Karpas-422 (cell line): ENCODE measurements around the gene KIF9. TPM values are rescaled to one million over a fixed set of nuclear protein-coding genes. Genes with fewer than 3 reads are reported as not detected.

ENCODE experiments used
- DNase-seq: peaks from one replicate; pipeline ENCODE4 v3.0.0-alpha.2; 2015
- H2AFZ ChIP-seq: fragments of 200-600 bp; sonication (generic); 2 replicates; pipeline ENCODE4 v1.6.1; 2014; ENCODE audit warnings: antibody characterized with exemption, low read length, mixed read lengths
- H3K27ac ChIP-seq: fragments of 200-600 bp; sonication (generic); 2 replicates; pipeline ENCODE4 v1.5.1; 2014; ENCODE audit warnings: mild to moderate bottlenecking, low read length, moderate library complexity
- H3K27me3 ChIP-seq: fragments of 200-600 bp; sonication (generic); 2 replicates; pipeline ENCODE4 v1.6.1; 2014; ENCODE audit warnings: low read length, mixed read lengths
- H3K36me3 ChIP-seq: fragments of 200-600 bp; sonication (generic); 2 replicates; pipeline ENCODE4 v1.6.1; 2014; ENCODE audit warnings: low read length, mixed read lengths; ENCODE audit not compliant: insufficient read depth
- H3K4me1 ChIP-seq: fragments of 200-600 bp; sonication (generic); 2 replicates; pipeline ENCODE4 v1.6.1; 2014; ENCODE audit warnings: mild to moderate bottlenecking, low read length, mixed read lengths
- H3K4me2 ChIP-seq: fragments of 200-600 bp; sonication (generic); 2 replicates; pipeline ENCODE4 v1.6.1; 2014; ENCODE audit warnings: low read length, low read depth, mild to moderate bottlenecking; ENCODE audit not compliant: poor library complexity, severe bottlenecking
- H3K4me3 ChIP-seq: fragments of 200-600 bp; sonication (generic); 2 replicates; pipeline ENCODE4 v1.5.1; 2014; ENCODE audit warnings: mild to moderate bottlenecking, antibody characterized with exemption, low read length, mixed read lengths
- H3K79me2 ChIP-seq: fragments of 200-600 bp; sonication (generic); 2 replicates; pipeline ENCODE4 v1.6.1; 2014; ENCODE audit warnings: mild to moderate bottlenecking, low read length, mixed read lengths
- H3K9ac ChIP-seq: fragments of 200-600 bp; sonication (generic); 2 replicates; pipeline ENCODE4 v1.6.0; 2014; ENCODE audit warnings: low read length
- H3K9me2 ChIP-seq: fragments of 200-600 bp; sonication (generic), shearing (Covaris generic); replicated peaks from 2 replicates; pipeline ENCODE4 v1.6.0; 2014; ENCODE audit warnings: mild to moderate bottlenecking, low read length, moderate library complexity; ENCODE audit not compliant: insufficient read depth
- H3K9me3 ChIP-seq: fragments of 300-700, 200-600 bp; sonication (generic); 2 replicates; pipeline ENCODE4 v1.6.1; 2014; ENCODE audit warnings: low read length, mixed read lengths
- H4K20me1 ChIP-seq: fragments of 200-600 bp; sonication (generic); 2 replicates; pipeline ENCODE4 v1.6.1; 2014; ENCODE audit warnings: mild to moderate bottlenecking, antibody characterized with exemption, low read length, low read depth; ENCODE audit not compliant: insufficient read depth
- total RNA-seq: library from RNA; depleted of rRNA; stranded (reverse); fragments of >200 nt; shearing (Covaris generic); gene quantifications from 2 replicates; pipeline ENCODE4 v1.2.3, GENCODE V29; 2014; ENCODE audit warnings: low replicate concordance

The KIF9 gene
- total RNA-seq, 1 experiment from 2014 or later, result 8.3 TPM

DNA sequence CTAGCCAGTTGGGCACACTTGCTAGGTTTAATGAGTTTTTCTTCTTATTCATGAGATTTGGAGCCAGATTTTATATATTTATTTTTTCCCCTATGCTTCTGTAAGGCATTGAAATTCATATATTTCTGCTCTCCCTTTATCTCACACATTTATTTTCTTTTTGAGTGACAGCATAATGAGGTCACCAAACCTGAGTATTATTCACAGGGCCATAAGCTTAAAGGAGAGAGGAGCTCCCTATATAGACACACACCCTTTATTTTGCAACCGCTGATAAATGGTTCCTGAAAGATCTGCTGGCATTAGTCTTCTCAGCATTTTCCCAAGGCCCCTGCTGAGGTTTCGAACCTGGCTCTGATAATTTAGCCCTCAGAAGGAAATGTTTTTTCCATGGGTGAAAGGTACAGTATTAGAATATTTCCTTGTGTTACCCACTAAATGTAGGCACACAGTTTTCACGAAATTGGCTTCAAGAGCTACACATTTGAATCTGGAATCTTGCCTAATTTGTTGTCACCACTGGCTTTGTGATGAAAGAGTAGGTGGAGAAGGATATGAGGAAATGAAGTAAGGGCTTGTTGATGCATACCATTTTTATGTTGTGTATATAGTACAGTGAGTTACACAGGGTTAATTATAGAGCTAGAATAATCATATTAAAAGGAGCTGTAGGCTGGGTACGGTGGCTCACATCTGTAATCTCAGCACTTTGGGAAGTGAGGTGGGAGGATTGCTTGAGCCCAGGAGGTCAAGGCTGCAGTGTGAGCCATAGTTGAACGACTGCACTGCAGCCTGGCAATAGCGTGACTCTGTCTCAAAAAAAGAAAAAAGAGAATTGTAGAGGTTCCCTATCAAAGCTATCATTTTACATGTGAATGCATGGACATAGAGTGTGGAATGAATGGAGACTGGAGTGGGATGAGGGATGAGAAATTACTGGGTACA, 6.6 kb upstream of the KIF9 start:
- peaks cover 76% of the 10 kb centered on the region for H3K4me1 ChIP-seq
- H3K4me3 ChIP-seq, result no peak overlapping the region
- H3K9me3 ChIP-seq, result no peaks in the 10 kb centered on the region
- H4K20me1 ChIP-seq, result no peaks in the 10 kb centered on the region
- DNase-seq, result no peak
- no peaks in the 10 kb centered on the region for H3K9me2 ChIP-seq
- no peak overlapping the region for H2AFZ ChIP-seq
- H3K36me3 ChIP-seq, result peaks cover 37% of the 10 kb centered on the region; the same call in 1 of the 2 replicates
- peak overlapping the region; percentile 89 for H3K27ac ChIP-seq
- H3K9ac ChIP-seq, result no peak overlapping the region
- no peak overlapping the region for H3K4me2 ChIP-seq
- no peaks in the 10 kb centered on the region for H3K27me3 ChIP-seq
- peaks cover 98% of the 10 kb centered on the region for H3K79me2 ChIP-seq

DNA sequence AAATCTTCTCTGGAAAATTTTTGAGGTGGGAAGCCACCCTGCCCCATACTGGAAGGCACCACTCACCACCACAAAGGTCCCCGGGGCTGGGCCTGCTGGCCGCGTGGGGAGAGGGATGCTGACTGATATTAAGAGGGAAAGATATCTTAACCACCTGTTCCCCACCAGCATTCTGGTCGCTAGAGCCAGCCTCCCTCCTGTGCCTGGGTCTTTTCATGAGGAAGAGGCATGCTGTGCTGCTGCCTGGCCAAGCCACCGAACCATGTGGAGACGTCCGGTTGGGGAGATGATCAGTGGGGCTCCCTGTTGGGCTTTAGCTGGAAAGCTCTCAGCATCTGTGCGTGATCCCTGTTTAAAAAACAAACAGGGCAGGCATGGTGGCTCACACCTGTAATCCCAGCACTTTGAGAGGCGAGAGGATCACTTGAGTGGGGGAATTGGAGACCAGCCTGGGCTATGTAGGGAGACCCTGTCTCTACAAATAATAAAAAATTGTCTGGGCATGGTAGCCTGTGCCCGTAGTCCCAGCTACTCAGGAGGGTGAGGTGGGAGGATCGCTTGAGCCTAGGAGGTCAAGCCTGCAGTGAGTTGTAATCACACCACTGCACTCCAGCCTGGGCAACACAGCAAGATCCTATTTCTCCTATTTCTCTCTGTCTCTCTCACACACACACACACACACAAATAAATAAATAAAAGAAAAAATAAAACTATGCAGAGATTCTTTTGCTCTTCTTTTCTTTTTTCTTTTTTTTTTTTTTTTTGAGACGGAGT, 1.2 kb upstream of the KIF9 start:
- Histone ChIP-seq H3K4me1 (peaks cover 40% of the 10 kb centered on the region), H3K4me3 (peak overlapping the region; percentile 80), H4K20me1 (no peaks in the 10 kb centered on the region), H3K27ac (peak overlapping the region; percentile 92), H2AFZ (no peak overlapping the region), H3K36me3 (peaks cover 22% of the 10 kb centered on the region; the same call in 1 of the 2 replicates), H3K9me3 (no peaks in the 10 kb centered on the region), H3K27me3 (no peaks in the 10 kb centered on the region), H3K9me2 (no peaks in the 10 kb centered on the region), H3K4me2 (peak overlapping the region; percentile 82), H3K79me2 (peaks cover 76% of the 10 kb centered on the region), H3K9ac (peak overlapping the region; percentile 97)
- peak; percentile 73 for DNase-seq

DNA sequence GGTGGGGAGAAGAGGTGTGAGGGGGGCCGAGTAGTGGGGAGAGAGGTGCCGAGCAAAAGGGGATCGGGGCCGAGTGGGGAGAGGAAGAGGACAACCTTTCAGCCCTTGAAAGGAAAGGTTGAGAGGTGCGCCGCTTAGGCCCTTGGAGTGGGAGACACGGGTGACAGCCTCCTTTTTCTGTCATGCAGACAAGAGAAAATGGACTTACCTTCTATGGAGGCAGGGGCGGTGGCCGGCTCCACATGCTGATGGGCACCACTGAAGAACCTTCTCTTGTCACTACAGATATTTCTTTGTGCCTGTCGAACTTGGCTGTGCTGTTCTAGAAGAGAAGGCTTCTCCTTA, 566 bp upstream of the KIF9 start:
- Histone ChIP-seq H3K9ac (peak overlapping the region; percentile 97), H3K9me2 (no peaks in the 10 kb centered on the region), H3K4me1 (peaks cover 34% of the 10 kb centered on the region), H3K27ac (peak overlapping the region; percentile 92), H3K4me3 (peak overlapping the region; percentile 80), H3K79me2 (peaks cover 70% of the 10 kb centered on the region), H4K20me1 (no peaks in the 10 kb centered on the region), H3K4me2 (peak overlapping the region; percentile 82), H2AFZ (peak overlapping the region; percentile 69; the same call in 1 of the 2 replicates), H3K27me3 (no peaks in the 10 kb centered on the region), H3K9me3 (no peaks in the 10 kb centered on the region), H3K36me3 (peaks cover 17% of the 10 kb centered on the region; the same call in 1 of the 2 replicates)
- DNase-seq, result peak; percentile 73

DNA sequence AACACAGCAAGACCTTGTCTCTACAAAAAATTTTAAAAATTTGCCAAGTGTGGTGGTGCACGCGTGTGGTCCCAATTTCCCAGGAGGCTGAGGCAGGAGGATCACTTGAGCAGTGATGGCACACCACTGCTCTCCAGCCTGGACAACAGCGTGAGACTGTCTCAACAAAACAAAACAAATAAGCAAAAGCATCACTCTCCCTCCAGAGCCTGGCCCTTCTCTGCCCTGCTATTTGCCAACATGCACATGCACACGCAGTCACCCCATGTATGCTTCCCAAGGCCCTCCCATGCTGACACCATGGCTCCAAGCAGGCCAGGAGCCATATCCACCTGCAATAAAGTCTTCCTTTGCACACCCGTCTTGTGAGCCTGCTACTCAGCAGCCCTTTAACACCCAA, 2.1 kb downstream of the KIF9 start:
- Histone ChIP-seq H3K4me1 (peaks cover 35% of the 10 kb centered on the region), H3K9ac (no peak overlapping the region), H2AFZ (no peak overlapping the region), H3K36me3 (peaks cover 7% of the 10 kb centered on the region; the same call in 1 of the 2 replicates), H3K4me3 (peak overlapping the region; percentile 80; the same call in 1 of the 2 replicates), H4K20me1 (no peaks in the 10 kb centered on the region), H3K27ac (no peak overlapping the region), H3K9me2 (no peaks in the 10 kb centered on the region), H3K9me3 (no peaks in the 10 kb centered on the region), H3K4me2 (peak overlapping the region; percentile 82), H3K27me3 (no peaks in the 10 kb centered on the region), H3K79me2 (peaks cover 44% of the 10 kb centered on the region)
- DNase-seq, result no peak

DNA sequence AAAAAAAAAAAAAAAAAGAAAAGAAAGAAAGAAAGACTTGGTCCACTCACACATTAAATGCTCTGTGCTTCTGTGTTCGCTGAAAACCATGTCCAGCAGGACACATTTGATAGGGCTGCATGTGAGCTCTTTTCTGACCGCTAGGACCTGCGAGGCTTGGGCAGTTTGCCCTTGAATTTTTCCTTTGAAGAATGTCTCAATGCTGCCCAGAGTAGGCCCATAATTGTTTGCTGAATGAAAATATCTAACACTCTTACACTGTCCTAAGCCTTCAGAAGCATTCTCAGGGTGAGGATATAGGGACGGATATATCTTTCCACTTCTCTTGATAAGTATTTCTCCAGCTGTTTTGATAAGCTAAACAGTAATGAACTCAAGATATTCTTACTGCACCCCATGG, 6.0 kb downstream of the KIF9 start:
- DNase-seq, result no peak
- 0 out of 2 replicates have a peak, but pooled peaks cover 5% of the 10 kb centered on the region for H3K36me3 ChIP-seq
- H3K9ac ChIP-seq, result no peak overlapping the region

DNA sequence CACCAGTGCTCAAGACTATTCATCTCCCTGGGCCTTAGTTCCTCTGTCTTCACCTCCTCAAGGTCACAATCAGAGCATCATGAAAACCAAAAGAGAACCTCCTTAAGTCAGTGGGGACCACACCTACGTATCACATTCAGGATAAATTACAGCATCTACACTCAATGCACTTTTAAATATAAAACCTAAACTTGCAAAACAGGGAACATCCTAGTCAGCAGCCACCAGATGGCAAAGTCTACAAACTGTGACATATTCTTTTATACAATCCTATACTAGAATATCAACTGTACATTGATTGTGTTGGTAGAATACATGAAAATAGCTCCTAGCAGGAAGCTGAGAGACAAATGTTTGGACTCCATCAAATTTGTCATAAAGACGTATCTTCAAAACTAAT, 7.9 kb downstream of the KIF9 start:
- no peak overlapping the region for H3K9ac ChIP-seq
- no peaks in the 10 kb centered on the region for H3K9me3 ChIP-seq
- no peaks in the 10 kb centered on the region for H3K9me2 ChIP-seq
- H3K79me2 ChIP-seq, result no peaks in the 10 kb centered on the region
- peak overlapping the region; percentile 32; the same call in 1 of the 2 replicates for H3K27ac ChIP-seq
- H3K36me3 ChIP-seq, result 0 out of 2 replicates have a peak, but pooled peaks cover 5% of the 10 kb centered on the region
- peaks cover 24% of the 10 kb centered on the region for H3K4me1 ChIP-seq
- no peaks in the 10 kb centered on the region for H4K20me1 ChIP-seq
- H3K4me2 ChIP-seq, result no peak overlapping the region
- H3K4me3 ChIP-seq, result no peak overlapping the region
- peak overlapping the region; percentile 41; the same call in 1 of the 2 replicates for H2AFZ ChIP-seq
- no peaks in the 10 kb centered on the region for H3K27me3 ChIP-seq
- no peak for DNase-seq

More for the DNA sequence above, 6.0 kb downstream of the KIF9 start:
- no peaks in the 10 kb centered on the region for H3K27me3 ChIP-seq
- H3K79me2 ChIP-seq, result peaks cover 14% of the 10 kb centered on the region
- no peak overlapping the region for H3K4me3 ChIP-seq
- H3K4me1 ChIP-seq, result peaks cover 34% of the 10 kb centered on the region
- H2AFZ ChIP-seq, result no peak overlapping the region
- no peaks in the 10 kb centered on the region for H3K9me2 ChIP-seq
- H3K27ac ChIP-seq, result no peak overlapping the region
- no peaks in the 10 kb centered on the region for H3K9me3 ChIP-seq
- H3K4me2 ChIP-seq, result no peak overlapping the region
- no peaks in the 10 kb centered on the region for H4K20me1 ChIP-seq

DNA sequence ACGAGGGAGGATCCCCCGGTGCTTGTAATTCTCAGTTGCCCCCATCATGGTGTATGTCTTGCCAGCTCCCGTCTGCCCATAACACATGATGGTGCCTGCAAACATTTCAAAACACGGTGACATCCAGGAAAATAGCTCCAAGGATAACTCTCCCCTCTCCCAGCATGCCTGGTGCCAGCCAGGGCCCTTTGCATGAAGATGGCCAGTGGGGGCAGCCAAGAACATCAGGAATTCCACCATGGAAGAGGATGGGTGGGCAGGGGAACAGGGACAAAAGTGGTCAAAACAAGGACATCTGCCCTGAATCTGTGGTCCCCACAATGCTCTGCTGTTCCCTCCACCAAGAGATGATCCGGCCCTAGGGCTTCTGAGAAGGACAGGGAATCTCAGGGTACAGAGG, 9.0 kb downstream of the KIF9 start:
- H3K9ac ChIP-seq, result no peak overlapping the region
- no peak overlapping the region for H2AFZ ChIP-seq
- H3K27me3 ChIP-seq, result no peaks in the 10 kb centered on the region
- no peaks in the 10 kb centered on the region for H3K9me2 ChIP-seq
- 0 out of 2 replicates have a peak, but pooled peaks cover 5% of the 10 kb centered on the region for H3K36me3 ChIP-seq
- no peaks in the 10 kb centered on the region for H3K9me3 ChIP-seq
- no peak for DNase-seq
- peaks cover 30% of the 10 kb centered on the region for H3K4me1 ChIP-seq
- no peaks in the 10 kb centered on the region for H4K20me1 ChIP-seq
- no peak overlapping the region for H3K4me2 ChIP-seq
- no peaks in the 10 kb centered on the region for H3K79me2 ChIP-seq
- H3K4me3 ChIP-seq, result no peak overlapping the region
- H3K27ac ChIP-seq, result no peak overlapping the region

DNA sequence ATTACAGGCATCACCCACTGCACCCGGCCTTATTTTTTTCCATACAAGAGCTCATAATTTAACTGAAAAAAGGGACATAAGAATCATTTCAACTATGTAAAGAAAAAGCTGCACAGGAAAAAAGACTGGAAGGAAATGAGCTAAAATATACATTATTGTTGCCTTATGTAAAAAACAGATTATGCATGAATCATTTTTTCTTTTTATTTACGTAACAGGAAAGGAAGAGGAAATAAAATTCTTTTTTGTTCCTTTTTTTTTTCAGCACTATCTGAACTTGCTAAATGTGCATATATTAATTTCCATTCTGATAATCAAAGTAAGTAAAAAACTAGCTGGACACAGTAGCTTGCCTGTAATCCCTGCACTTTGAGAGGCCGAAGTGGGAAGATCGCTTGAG, 12.1 kb downstream of the KIF9 start:
- Histone ChIP-seq H3K27ac (no peak overlapping the region), H3K36me3 (0 out of 2 replicates have a peak, but pooled peaks cover 1% of the 10 kb centered on the region), H3K4me1 (peaks cover 56% of the 10 kb centered on the region), H3K4me3 (no peak overlapping the region), H4K20me1 (no peaks in the 10 kb centered on the region), H3K4me2 (no peak overlapping the region), H3K9me2 (no peaks in the 10 kb centered on the region), H3K27me3 (no peaks in the 10 kb centered on the region), H3K9me3 (no peaks in the 10 kb centered on the region), H3K9ac (no peak overlapping the region), H3K79me2 (no peaks in the 10 kb centered on the region), H2AFZ (no peak overlapping the region)
- DNase-seq, result no peak
